Measurements from ENCODE around the gene RNF114. TPM values are rescaled to one million over a fixed set of nuclear protein-coding genes. Genes with fewer than 3 reads are reported as not detected.

Gene RNF114
- total RNA-seq, 3 donors from 2014 or later: 224 TPM

DNA sequence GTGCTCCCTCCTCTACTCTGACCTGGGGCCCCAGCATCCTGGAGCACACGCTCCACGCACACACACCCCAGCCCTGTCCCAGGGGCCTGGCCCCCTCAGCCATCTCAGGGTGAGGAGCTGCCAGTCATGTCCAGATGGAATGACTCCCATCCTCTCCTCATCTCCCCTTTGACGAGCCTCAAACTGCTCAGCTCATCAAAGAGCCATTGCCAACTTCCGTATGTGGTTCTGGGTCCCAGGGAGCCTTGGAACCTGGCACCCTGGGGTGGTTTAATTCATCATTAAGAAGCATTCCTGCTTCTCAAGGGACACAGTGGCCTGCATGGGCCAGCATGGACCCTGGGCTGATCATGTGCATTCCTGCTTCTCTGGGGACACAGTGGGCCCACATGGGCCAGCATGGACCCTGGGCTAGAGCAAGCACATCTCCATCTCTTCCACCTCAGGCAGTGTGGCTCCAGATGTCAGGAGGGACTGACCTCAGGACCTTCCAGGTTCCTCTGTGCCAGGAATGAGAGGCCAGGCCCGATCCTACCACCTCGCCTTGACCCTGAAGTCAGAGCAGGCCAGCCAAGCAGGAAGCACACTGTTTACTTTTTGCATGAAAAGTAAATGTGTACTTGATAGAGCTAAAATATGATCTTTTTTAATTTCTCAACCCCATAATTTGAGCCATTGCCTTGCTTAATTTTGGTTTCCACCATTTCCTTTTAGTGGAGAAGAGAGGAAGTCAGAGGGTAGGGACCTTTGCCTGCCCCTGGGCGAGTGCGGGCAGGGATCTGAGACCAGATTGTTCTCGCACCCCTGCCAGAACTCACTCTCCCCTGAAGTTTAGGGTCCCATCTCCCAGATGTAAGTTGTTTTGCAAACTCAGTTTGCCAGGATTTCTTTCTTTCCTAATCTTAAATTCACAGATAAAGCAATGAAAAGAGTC lies 46.9 kb upstream of the RNF114 start:
- Histone ChIP-seq H3K9me3 (no peaks in the 10 kb centered on the region), H3K27ac (peak overlapping the region in 1 of 2 donors; percentile 22), H3K4me3 (no peak overlapping the region), H3K4me1 (peaks cover 0 to 3% of the 10 kb centered on the region in 2 donors), H3K27me3 (no peaks in the 10 kb centered on the region), H3K36me3 (no peaks in the 10 kb centered on the region)
- intact Hi-C loops (cut with DNase I; ENCODE audit: low total_unique reads): loop anchor here (2.0 kb wide), 1 partner anchor 336 kb away; no protein-coding TSS in a partner anchor
- TF ChIP-seq, protein P1, sequence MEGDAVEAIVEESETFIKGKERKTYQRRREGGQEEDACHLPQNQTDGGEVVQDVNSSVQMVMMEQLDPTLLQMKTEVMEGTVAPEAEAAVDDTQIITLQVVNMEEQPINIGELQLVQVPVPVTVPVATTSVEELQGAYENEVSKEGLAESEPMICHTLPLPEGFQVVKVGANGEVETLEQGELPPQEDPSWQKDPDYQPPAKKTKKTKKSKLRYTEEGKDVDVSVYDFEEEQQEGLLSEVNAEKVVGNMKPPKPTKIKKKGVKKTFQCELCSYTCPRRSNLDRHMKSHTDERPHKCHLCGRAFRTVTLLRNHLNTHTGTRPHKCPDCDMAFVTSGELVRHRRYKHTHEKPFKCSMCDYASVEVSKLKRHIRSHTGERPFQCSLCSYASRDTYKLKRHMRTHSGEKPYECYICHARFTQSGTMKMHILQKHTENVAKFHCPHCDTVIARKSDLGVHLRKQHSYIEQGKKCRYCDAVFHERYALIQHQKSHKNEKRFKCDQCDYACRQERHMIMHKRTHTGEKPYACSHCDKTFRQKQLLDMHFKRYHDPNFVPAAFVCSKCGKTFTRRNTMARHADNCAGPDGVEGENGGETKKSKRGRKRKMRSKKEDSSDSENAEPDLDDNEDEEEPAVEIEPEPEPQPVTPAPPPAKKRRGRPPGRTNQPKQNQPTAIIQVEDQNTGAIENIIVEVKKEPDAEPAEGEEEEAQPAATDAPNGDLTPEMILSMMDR (IDR thresholded peaks at IDR 0.05): no peak
- TF ChIP-seq POLR2A (IDR thresholded peaks at IDR 0.05): no peak
- peak in 1 of 2 donors; percentile 45 for DNase-seq (ENCODE audit: low spot score in 2 of 2)

DNA sequence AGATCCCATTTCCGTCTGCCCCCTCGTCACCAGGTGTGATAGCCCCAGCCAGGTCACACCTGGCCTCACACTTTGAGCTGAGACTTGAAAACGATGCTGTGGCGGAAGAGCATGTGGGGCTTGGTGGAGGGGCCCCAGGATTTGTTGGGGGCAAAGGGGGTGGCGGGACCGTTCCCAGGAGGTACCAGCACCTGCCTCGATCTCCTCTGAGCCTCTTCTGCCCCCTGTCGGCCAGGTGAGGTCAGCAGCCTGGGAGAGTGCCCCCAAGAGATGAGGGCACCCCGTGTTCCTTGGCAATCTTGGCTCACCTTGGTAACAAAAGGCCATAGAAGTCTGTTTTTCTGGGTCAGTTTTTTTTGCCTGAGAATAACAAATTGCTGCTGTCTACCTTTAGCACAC lies 46.3 kb upstream of the RNF114 start:
- no peak overlapping the region for H3K4me3 ChIP-seq
- intact Hi-C loops (cut with DNase I; ENCODE audit: low total_unique reads): loop anchor here (2.0 kb wide), 1 partner anchor 337 kb away; no protein-coding TSS in a partner anchor
- peak in 1 of 2 donors; percentile 52 for DNase-seq (ENCODE audit: low spot score in 2 of 2)
- H3K36me3 ChIP-seq: no peaks in the 10 kb centered on the region
- no peaks in the 10 kb centered on the region for H3K27me3 ChIP-seq
- H3K27ac ChIP-seq: no peak overlapping the region
- H3K9me3 ChIP-seq: no peaks in the 10 kb centered on the region
- H3K4me1 ChIP-seq: peaks cover 0 to 3% of the 10 kb centered on the region in 2 donors
- TF ChIP-seq, protein P1 (IDR thresholded peaks at IDR 0.05): peak in 2 of 3 donors; percentile 15 to 42
- TF ChIP-seq POLR2A (IDR thresholded peaks at IDR 0.05): no peak

DNA sequence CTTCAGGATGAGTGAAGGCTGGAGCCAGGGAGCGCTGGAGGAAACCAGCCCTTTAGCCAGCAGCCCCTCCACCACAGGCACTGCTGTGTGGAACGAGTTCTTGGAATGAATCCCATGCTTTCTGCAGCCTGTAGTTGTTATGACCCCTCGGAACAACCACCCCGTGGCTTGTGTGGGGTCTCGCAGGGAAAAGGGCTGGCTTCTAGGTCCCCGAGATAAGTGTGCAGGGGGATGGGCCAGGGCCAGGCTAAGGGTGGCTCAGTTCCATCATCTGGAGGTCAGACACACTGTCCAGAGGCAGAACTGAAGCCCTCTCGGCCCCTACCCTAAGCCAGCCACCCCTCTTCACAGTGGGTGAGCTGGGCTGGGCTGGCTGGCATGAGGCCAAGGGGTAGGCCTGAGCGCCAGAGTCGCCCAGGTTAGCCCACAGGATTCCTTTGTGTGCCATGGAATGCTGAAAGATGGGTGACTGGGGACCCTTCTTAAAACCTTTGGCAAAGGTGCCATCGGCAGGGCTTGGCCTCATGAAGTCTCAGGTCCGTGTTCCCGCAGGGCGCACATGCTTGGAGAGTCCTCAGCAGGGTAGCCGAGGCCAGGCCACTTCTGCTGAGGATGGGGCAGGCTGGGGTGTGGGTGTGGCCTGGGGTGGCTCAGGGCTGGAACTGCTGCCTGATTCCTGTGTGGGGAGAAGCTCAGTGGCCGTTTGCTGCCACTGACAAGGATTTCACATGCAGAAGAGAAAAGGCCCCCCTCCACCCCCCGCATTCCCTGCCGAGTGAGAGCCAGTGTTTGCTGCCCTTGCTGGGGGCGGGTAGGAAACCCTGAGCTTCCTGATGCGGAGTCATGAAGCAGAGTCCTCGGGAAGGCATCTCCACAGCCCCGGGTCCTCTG lies 45.5 kb upstream of the RNF114 start:
- no peaks in the 10 kb centered on the region for H3K27me3 ChIP-seq
- TF ChIP-seq POLR2AphosphoS5 (IDR thresholded peaks at IDR 0.05) (no peak), POLR2A (IDR thresholded peaks at IDR 0.05) (no peak)
- TF ChIP-seq, protein P1 (IDR thresholded peaks at IDR 0.05): no peak
- peak in 1 of 2 donors; percentile 51 for DNase-seq (ENCODE audit: low spot score in 2 of 2)
- intact Hi-C loops (cut with DNase I; ENCODE audit: low total_unique reads): no loop called here
- no peak overlapping the region for H3K4me3 ChIP-seq
- H3K36me3 ChIP-seq: no peaks in the 10 kb centered on the region
- peak overlapping the region in 1 of 2 donors; percentile 10 for H3K27ac ChIP-seq
- H3K4me1 ChIP-seq: peaks cover 0 to 3% of the 10 kb centered on the region in 2 donors
- H3K9me3 ChIP-seq: no peaks in the 10 kb centered on the region

DNA sequence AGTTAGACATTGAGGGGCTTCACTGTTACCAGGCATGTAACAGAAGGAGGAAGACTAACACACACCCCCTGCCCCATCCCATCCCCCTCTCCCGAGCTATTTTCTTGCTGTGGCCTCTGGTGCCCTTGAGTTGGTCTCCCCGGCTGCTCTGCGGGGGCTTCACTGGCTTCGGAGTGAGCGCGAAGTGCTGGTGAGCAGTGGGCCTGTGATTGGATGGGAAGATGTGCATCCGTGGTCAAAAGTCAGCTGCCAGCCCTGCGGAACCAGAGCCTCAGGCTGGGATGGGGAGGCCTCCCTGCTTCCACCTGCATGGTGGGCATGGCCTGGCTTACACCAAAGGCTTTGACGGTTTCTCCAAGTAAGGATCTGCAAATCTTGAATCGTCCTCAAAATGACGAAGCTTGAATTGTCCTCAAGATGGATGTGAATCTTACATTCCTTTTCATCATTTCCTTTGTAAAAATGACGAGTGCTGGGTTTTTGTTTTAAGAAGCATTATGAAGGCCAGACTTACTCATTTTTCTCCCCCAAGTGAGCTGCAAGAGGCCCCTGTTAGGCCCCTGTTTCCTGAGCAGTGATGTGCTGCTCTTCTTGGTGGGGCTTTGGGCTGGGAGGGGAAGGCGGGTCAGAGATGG lies 44.6 kb upstream of the RNF114 start:
- intact Hi-C loops (cut with DNase I; ENCODE audit: low total_unique reads): no loop called here
- peaks cover 0 to 3% of the 10 kb centered on the region in 2 donors for H3K4me1 ChIP-seq

More for the DNA sequence above, 44.6 kb upstream of the RNF114 start:
- Histone ChIP-seq H3K36me3 (no peaks in the 10 kb centered on the region), H3K9me3 (no peaks in the 10 kb centered on the region), H3K4me3 (no peak overlapping the region), H3K27ac (no peak overlapping the region), H3K27me3 (no peaks in the 10 kb centered on the region)
- TF ChIP-seq, protein P1 (IDR thresholded peaks at IDR 0.05): no peak
- TF ChIP-seq POLR2A (IDR thresholded peaks at IDR 0.05) (no peak), POLR2AphosphoS5 (IDR thresholded peaks at IDR 0.05) (no peak)
- DNase-seq (ENCODE audit: low spot score in 2 of 2): peak in 1 of 2 donors; percentile 37
